SK-N-SH treated with all-trans-retinoic acid at 6 μM for 48 hours (cell line): ENCODE data around the gene LINS1.

Source experiments
- BACH2 ChIP-seq: fragments of 250-450 bp; sonication (Bioruptor Pico); IDR thresholded peaks from 2 replicates; pipeline ENCODE4 v1.9.0; 2021; ENCODE audit warnings: mild to moderate bottlenecking, borderline replicate concordance
- ESRRG ChIP-seq: fragments of 250-450 bp; sonication (Bioruptor Pico); IDR thresholded peaks from 2 replicates; pipeline ENCODE4 v1.6.1; 2021; ENCODE audit warnings: mild to moderate bottlenecking
- ISL1 ChIP-seq: fragments of 250-450 bp; sonication (Bioruptor Pico); IDR thresholded peaks from 2 replicates; pipeline ENCODE4 v2.1.2; 2022; ENCODE audit warnings: mild to moderate bottlenecking, moderate library complexity
- PATZ1 ChIP-seq: fragments of 250-450 bp; sonication (Bioruptor Pico); IDR thresholded peaks from 2 replicates; pipeline ENCODE4 v1.8.0; 2020; ENCODE audit warnings: mild to moderate bottlenecking, moderate library complexity, borderline replicate concordance
- POU6F1 ChIP-seq: fragments of 250-450 bp; sonication (Bioruptor Pico); IDR thresholded peaks from 2 replicates; pipeline ENCODE4 v1.8.0; 2021; ENCODE audit warnings: low read depth, mild to moderate bottlenecking, moderate library complexity, borderline replicate concordance
- PPARA ChIP-seq: fragments of 250-450 bp; sonication (Bioruptor Pico); IDR thresholded peaks from 2 replicates; pipeline ENCODE4 v1.5.0; 2020; ENCODE audit warnings: mild to moderate bottlenecking, borderline replicate concordance
- RARB ChIP-seq: fragments of 250-450 bp; sonication (Bioruptor Pico); IDR thresholded peaks from 2 replicates; pipeline ENCODE4 v1.8.0; 2021; ENCODE audit warnings: mild to moderate bottlenecking, moderate library complexity
- SNAI2 ChIP-seq: fragments of 250-450 bp; sonication (Bioruptor Pico); IDR thresholded peaks from 2 replicates; pipeline ENCODE4 v1.5.0; 2020; ENCODE audit warnings: mild to moderate bottlenecking, moderate library complexity
- TCF4 ChIP-seq: fragments of 250-450 bp; sonication (Bioruptor Pico); IDR thresholded peaks from 2 replicates; pipeline ENCODE4 v1.8.0; 2021; ENCODE audit warnings: mild to moderate bottlenecking, moderate library complexity, borderline replicate concordance
- ZC3H10 ChIP-seq: fragments of 250-450 bp; sonication (Bioruptor Pico); IDR thresholded peaks from 2 replicates; pipeline ENCODE4 v1.5.1; 2021; ENCODE audit warnings: mild to moderate bottlenecking, moderate library complexity
- ZFP30 ChIP-seq: fragments of 450-650 bp; formaldehyde crosslinking; IDR thresholded peaks from 2 replicates; pipeline ENCODE4 v1.5.0; 2022; ENCODE audit warnings: mild to moderate bottlenecking, moderate library complexity
- ZNF8 ChIP-seq: fragments of 450-650 bp; formaldehyde crosslinking; IDR thresholded peaks from 2 replicates; pipeline ENCODE4 v1.5.0; 2020; ENCODE audit warnings: mild to moderate bottlenecking, moderate library complexity
- TF ChIP-seq, protein P1 (sequence below): fragments of 250-450 bp; sonication (Bioruptor Pico); IDR thresholded peaks from 2 replicates; pipeline ENCODE4 v1.5.1; 2020; ENCODE audit warnings: low read depth, mild to moderate bottlenecking, moderate library complexity

GRCh38 chr15:100602823-100603393 is 924 bp upstream of the LINS1 start:
- TF ChIP-seq ZC3H10 (CRISPR knock-in tag) (no peak), ZNF8 (CRISPR knock-in tag) (no peak), RARB (CRISPR knock-in tag) (no peak), PPARA (no peak), POU6F1 (CRISPR knock-in tag) (no peak), ESRRG (CRISPR knock-in tag) (no peak), BACH2 (no peak), TCF4 (CRISPR knock-in tag) (no peak), ZFP30 (CRISPR knock-in tag) (no peak), SNAI2 (CRISPR knock-in tag) (no peak), ISL1 (CRISPR knock-in tag) (no peak), PATZ1 (CRISPR knock-in tag) (no peak; the same call in 1 of the 2 replicates)
- TF ChIP-seq, protein P1, sequence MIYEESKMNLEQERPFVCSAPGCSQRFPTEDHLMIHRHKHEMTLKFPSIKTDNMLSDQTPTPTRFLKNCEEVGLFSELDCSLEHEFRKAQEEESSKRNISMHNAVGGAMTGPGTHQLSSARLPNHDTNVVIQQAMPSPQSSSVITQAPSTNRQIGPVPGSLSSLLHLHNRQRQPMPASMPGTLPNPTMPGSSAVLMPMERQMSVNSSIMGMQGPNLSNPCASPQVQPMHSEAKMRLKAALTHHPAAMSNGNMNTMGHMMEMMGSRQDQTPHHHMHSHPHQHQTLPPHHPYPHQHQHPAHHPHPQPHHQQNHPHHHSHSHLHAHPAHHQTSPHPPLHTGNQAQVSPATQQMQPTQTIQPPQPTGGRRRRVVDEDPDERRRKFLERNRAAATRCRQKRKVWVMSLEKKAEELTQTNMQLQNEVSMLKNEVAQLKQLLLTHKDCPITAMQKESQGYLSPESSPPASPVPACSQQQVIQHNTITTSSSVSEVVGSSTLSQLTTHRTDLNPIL (CRISPR knock-in tag), result no peak
